Measurements from ENCODE around the gene ANO10.
A peak's percentile ranks its signal among the peaks of the same experiment; 100 is the strongest.

The ANO10 gene

DNA sequence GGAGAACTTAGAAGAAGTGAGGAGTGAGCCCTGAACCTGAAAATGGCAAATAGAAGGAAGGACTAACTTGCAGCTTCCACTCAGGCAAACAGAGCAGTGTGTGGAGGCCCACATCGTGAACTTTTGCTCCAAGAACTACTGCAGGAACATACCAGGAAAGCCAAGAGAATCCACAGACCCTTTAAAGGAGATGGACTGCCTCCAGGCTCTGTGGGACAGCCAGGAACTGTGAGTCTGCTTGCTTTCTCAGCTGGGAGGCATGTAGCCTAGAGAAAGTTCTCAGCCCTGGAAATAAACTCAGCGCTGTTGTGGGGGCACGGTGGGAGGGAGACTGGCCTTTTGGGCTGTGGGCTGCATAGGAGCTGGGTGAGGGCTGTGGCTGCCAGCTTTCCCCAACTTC lies 242.5 kb downstream of the ANO10 start:
- H3K4me1 ChIP-seq (ENCODE audit: insufficient read depth, low read length), result no peaks in the 10 kb centered on the region
- DNase-seq (no peak), ATAC-seq (ENCODE audit: insufficient read depth, low read depth) (no peak)
- H3K9ac ChIP-seq (ENCODE audit: low read depth, low read length), result no peak overlapping the region
- no peak for TF ChIP-seq EZH2 (IDR thresholded peaks at IDR 0.05; ENCODE audit: borderline replicate concordance, low read depth, low read length, severe bottlenecking)
- TF ChIP-seq, protein P1, sequence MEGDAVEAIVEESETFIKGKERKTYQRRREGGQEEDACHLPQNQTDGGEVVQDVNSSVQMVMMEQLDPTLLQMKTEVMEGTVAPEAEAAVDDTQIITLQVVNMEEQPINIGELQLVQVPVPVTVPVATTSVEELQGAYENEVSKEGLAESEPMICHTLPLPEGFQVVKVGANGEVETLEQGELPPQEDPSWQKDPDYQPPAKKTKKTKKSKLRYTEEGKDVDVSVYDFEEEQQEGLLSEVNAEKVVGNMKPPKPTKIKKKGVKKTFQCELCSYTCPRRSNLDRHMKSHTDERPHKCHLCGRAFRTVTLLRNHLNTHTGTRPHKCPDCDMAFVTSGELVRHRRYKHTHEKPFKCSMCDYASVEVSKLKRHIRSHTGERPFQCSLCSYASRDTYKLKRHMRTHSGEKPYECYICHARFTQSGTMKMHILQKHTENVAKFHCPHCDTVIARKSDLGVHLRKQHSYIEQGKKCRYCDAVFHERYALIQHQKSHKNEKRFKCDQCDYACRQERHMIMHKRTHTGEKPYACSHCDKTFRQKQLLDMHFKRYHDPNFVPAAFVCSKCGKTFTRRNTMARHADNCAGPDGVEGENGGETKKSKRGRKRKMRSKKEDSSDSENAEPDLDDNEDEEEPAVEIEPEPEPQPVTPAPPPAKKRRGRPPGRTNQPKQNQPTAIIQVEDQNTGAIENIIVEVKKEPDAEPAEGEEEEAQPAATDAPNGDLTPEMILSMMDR (IDR thresholded peaks at IDR 0.05; ENCODE audit: borderline replicate concordance, extremely low read depth, low read length, poor library complexity, severe bottlenecking), result no peak
- no peaks in the 10 kb centered on the region for H3K36me3 ChIP-seq (ENCODE audit: insufficient read depth, low read length)
- H3K79me2 ChIP-seq (ENCODE audit: insufficient read depth, low read length), result no peaks in the 10 kb centered on the region
- no peaks in the 10 kb centered on the region for H3K9me3 ChIP-seq (ENCODE audit: insufficient read depth, low read length, severe bottlenecking)
- no peak overlapping the region for H3K4me2 ChIP-seq (ENCODE audit: insufficient read depth, low read length)
- no peak overlapping the region for H3K27ac ChIP-seq (ENCODE audit: low read length)
- H3K27me3 ChIP-seq (ENCODE audit: insufficient read depth, low read length, poor library complexity), result no peaks in the 10 kb centered on the region
- H3K4me3 ChIP-seq (ENCODE audit: low read depth in 1 of 2, low read length in 2 of 2), result no peak overlapping the region
- H2AFZ ChIP-seq (ENCODE audit: low read depth, low read length), result no peak overlapping the region
- no peaks in the 10 kb centered on the region for H4K20me1 ChIP-seq (ENCODE audit: insufficient read depth, low read length)

DNA sequence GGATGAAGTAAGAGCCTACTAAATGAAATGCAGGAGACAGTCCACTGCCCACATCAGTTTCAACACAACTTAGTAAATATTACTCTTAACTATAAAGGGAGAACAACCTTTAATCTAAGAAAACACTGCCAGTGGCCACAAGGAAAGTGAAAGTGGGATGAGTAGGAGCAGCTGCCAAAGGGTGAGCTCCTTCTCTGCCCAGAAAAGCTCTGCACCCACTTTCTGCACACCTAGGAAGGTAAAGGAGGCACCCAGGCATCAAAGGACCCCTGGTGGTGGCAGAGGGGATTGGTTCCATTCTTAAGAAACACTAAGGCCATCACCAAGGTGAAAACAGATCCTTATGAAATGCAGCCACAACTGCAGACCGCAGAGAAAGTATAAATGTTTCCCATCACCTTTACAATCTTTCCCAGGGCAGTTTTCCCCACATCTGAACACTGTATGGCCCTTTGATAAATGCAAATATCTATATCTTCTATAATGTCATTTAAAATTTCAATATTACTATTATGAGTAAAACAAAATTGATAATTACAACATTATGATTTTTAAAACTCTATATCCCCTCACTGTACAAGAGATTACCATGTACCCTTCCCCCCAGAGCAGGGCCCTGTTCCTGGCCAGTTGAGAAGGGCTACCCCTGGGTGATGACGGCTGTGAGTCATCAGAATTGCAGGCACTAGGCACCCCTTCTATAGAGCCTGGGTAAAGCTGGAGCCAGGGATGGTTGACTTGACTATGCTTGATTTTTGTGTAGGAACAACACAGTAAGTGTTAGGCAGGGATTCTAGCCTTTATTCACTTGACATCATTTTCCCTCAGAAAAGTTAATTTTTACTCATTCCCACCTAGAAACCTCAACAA lies 243.5 kb downstream of the ANO10 start:
- no peaks in the 10 kb centered on the region for H3K79me2 ChIP-seq (ENCODE audit: insufficient read depth, low read length)

DNA sequence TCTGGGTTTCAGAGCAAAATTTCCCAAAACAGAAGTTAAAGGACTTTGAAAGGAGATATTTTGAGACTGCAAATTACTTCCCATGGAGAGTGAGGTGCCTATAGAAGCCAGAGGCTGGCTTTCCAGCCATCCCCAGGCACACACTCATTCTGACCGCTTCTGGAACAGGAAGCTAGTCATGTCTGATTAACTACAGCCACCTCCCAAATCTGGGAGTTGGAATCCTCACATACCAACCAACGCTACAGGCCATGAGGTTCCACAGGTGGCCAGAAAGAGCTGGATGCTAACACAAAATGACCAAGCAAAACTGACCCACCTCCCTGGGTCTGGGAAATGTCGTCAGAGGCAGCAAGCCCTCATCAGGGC lies 248.3 kb downstream of the ANO10 start:
- no peaks in the 10 kb centered on the region for H3K79me2 ChIP-seq (ENCODE audit: insufficient read depth, low read length)
- H3K4me3 ChIP-seq (ENCODE audit: low read depth in 1 of 2, low read length in 2 of 2), result no peak overlapping the region
- no peaks in the 10 kb centered on the region for H3K9me3 ChIP-seq (ENCODE audit: insufficient read depth, low read length, severe bottlenecking)
- no peaks in the 10 kb centered on the region for H3K36me3 ChIP-seq (ENCODE audit: insufficient read depth, low read length)
- no peak overlapping the region for H3K4me2 ChIP-seq (ENCODE audit: insufficient read depth, low read length)
- no peak overlapping the region for H2AFZ ChIP-seq (ENCODE audit: low read depth, low read length)
- DNase-seq (no peak), ATAC-seq (ENCODE audit: insufficient read depth, low read depth) (no peak)
- H3K4me1 ChIP-seq (ENCODE audit: insufficient read depth, low read length), result no peaks in the 10 kb centered on the region
- no peak overlapping the region for H3K9ac ChIP-seq (ENCODE audit: low read depth, low read length)
- H4K20me1 ChIP-seq (ENCODE audit: insufficient read depth, low read length), result no peaks in the 10 kb centered on the region
- H3K27ac ChIP-seq (ENCODE audit: low read length), result no peak overlapping the region
- TF ChIP-seq, protein P1 (IDR thresholded peaks at IDR 0.05; ENCODE audit: borderline replicate concordance, extremely low read depth, low read length, poor library complexity, severe bottlenecking), result no peak
- TF ChIP-seq EZH2 (IDR thresholded peaks at IDR 0.05; ENCODE audit: borderline replicate concordance, low read depth, low read length, severe bottlenecking), result no peak
- H3K27me3 ChIP-seq (ENCODE audit: insufficient read depth, low read length, poor library complexity), result no peaks in the 10 kb centered on the region

More for the DNA sequence above, 243.5 kb downstream of the ANO10 start:
- Histone ChIP-seq H3K36me3 (ENCODE audit: insufficient read depth, low read length) (no peaks in the 10 kb centered on the region), H3K4me3 (ENCODE audit: low read depth in 1 of 2, low read length in 2 of 2) (no peak overlapping the region), H3K9me3 (ENCODE audit: insufficient read depth, low read length, severe bottlenecking) (no peaks in the 10 kb centered on the region), H3K9ac (ENCODE audit: low read depth, low read length) (no peak overlapping the region), H3K4me1 (ENCODE audit: insufficient read depth, low read length) (no peaks in the 10 kb centered on the region), H3K27ac (ENCODE audit: low read length) (no peak overlapping the region), H3K27me3 (ENCODE audit: insufficient read depth, low read length, poor library complexity) (no peaks in the 10 kb centered on the region), H2AFZ (ENCODE audit: low read depth, low read length) (no peak overlapping the region), H3K4me2 (ENCODE audit: insufficient read depth, low read length) (no peak overlapping the region), H4K20me1 (ENCODE audit: insufficient read depth, low read length) (no peaks in the 10 kb centered on the region)
- TF ChIP-seq EZH2 (IDR thresholded peaks at IDR 0.05; ENCODE audit: borderline replicate concordance, low read depth, low read length, severe bottlenecking), result no peak
- TF ChIP-seq, protein P1 (IDR thresholded peaks at IDR 0.05; ENCODE audit: borderline replicate concordance, extremely low read depth, low read length, poor library complexity, severe bottlenecking), result peak; percentile 83
- DNase-seq (peak; percentile 64), ATAC-seq (ENCODE audit: insufficient read depth, low read depth) (peak; percentile 88)

Measured in DND-41 (cell line).